Tibial nerve (tissue), 4 donors: ENCODE measurements around the gene TBC1D7.

Experiments
- CTCF ChIP-seq, 5 experiments: fragments of 200-600 bp in 3 of 5; fragments of 450-650 bp in 2 of 5; sonication (generic) in 3 of 5; IDR thresholded peaks; one replicate each; pipeline ENCODE4 v1.5.1; 2016 to 2019; ENCODE audit warnings: antibody characterized with exemption in 5 of 5, mild to moderate bottlenecking in 3 of 5, moderate library complexity in 2 of 5
- EP300 ChIP-seq, 2 donors: sonication (generic); formaldehyde crosslinking; IDR thresholded peaks; one replicate each; pipeline ENCODE4 v1.6.1; 2017; ENCODE audit warnings: antibody characterized with exemption in 2 of 2, mild to moderate bottlenecking in 1 of 2
- POLR2A ChIP-seq, 2 donors: fragments of 450-650 bp; IDR thresholded peaks; one replicate each; pipeline ENCODE4 v1.6.1; 2017; ENCODE audit warnings: antibody characterized with exemption in 2 of 2, mild to moderate bottlenecking in 2 of 2, moderate library complexity in 2 of 2

DNA sequence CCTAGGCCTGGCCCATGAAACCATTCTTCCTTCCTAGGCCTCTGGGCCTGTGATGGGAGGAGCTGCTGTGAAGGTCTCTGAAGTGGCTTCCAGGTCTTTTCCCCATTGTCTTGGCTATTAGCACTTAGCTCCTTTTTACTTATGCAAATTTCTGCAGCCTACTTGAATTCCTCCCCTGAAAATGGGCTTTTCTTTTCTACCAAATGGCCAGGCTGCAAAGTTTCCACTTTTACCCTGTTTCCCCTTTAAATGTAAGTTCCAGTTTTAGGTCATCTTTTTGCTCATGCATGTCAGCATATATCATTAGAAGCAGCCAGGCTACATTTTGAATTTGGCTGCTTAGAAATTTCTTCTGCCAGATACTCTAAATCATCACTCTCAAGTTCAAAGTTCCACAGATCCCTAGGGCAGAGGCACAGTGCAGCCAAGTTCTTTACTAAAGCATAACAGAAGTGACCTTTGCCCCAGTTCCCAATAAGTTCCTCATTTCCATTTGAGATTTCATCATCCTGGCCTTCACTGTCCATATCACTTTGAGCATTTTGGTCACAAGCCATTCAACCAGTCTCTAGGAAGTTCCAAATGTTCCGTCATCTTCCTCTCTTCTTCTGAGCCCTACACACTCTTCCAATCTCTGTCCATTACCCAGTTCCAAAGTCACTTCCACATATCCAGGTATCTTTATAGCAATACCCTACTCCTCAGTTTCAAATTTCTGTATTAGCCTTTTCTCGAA is 71.9 kb downstream of the TBC1D7 start:
- TF ChIP-seq EP300 (IDR thresholded peaks at IDR 0.05) (peak in 1 of 2 donors; percentile 66), CTCF (IDR thresholded peaks at IDR 0.05) (no peak), POLR2A (IDR thresholded peaks at IDR 0.05) (no peak)
